HG02759 (cell line): ENCODE results near the gene MTHFD1L.

Experiments used
- ATAC-seq: cut with Tn5 transposase; IDR thresholded peaks from one replicate; pipeline ENCODE4 v1.9.1; 2021; ENCODE audit warnings: mild to moderate bottlenecking, moderate library complexity; ENCODE audit not compliant: unreplicated experiment

Gene MTHFD1L

GRCh38 chr6:150931405-150931804, 65.9 kb downstream of the MTHFD1L start:
- no peak for ATAC-seq

- ATAC-seq, result no peak
Observed at GRCh38 chr6:150932996-150933395, 67.5 kb downstream of the MTHFD1L start.

DNA sequence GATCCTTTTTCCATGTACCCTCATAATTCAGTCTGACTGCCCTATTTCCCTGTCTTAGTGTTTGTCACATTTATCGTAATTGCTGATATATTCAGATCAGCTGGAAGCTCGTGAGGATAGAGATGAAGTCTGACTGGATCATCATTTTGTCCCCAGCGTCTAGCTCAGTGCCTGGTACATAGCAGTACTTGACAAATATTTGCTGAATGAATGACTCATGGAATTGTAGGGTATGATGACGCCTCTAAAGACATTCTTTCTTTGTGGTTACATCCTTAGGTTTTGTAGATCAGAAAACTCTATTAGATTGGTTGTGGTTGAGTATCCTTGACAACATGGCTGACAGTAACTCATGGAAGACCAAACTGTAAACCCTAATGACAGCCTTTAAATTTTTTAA, 68.9 kb downstream of the MTHFD1L start:
- no peak for ATAC-seq

- no peak for ATAC-seq
Observed at GRCh38 chr6:150936021-150936555, 70.6 kb downstream of the MTHFD1L start.

- no peak for ATAC-seq
Observed at GRCh38 chr6:150937132-150937906, 71.8 kb downstream of the MTHFD1L start.

GRCh38 chr6:150939399-150939798, 73.9 kb downstream of the MTHFD1L start:
- no peak for ATAC-seq

DNA sequence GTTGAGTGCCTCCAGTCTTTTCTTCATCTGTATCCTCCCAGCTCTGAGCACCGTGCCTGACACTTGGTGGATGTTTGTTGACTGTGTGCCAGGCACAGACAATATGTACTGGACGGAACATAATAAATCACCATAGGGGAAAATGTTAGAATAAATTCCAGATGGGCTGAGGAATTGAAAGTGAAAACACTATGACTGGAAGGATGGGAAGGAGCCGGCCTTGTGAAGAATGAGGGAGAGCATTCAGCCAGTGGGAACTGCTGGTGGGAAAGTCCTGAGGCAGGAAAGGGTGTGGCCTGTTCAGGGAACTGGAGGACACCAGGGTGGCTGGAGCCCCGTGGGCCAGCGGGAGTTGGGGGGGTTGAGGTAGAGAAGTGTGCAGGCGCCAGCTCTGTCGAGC, 75.4 kb downstream of the MTHFD1L start:
- ATAC-seq, result no peak

- no peak for ATAC-seq
Observed at GRCh38 chr6:150949526-150949925, 84.0 kb downstream of the MTHFD1L start.

- ATAC-seq, result no peak
Observed at GRCh38 chr6:150953851-150954250, 88.3 kb downstream of the MTHFD1L start.

DNA sequence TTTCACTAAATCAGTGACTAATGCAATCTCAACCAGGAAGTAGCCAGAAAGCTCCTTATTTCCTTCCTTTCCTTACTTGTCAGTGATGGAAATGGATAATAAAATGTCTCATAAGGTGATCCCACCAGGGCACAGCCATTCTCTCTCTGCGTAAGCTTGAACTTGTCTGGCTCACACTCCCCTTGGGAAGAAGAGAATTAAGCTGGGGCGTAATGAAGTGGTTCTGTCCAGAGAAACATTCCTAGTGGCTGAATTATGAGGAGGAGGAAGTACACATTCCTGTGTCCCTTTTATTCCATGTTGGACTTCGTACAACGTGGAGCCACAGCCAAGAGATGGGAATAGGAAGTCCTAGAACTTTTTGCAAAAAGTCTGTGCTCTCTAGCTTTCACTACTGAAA, 93.7 kb downstream of the MTHFD1L start:
- no peak for ATAC-seq

- ATAC-seq, result no peak
Observed at GRCh38 chr6:150962436-150962835, 96.9 kb downstream of the MTHFD1L start.

- ATAC-seq, result no peak
Observed at GRCh38 chr6:150964765-150965164, 99.3 kb downstream of the MTHFD1L start.

GRCh38 chr6:150966786-150967185, 101.3 kb downstream of the MTHFD1L start:
- ATAC-seq, result no peak

DNA sequence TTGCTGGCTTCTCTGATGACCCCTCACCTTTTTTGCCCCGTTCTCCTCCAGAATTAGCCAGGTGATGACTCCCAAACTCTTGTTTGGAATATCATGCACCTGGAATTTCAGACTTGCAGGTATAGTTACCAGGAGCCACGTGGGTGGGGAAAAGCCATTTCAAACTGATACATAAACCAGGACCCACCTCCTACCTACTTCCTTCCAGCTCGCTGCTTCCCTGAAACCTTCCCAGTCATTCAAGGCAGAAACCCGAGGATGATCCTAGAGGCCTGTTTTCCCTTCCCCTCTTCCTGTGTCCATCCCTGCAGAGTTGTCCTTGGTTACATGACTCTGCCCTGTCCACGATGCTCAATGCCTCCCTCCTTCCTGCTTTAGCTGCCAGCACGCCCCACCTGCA, 101.9 kb downstream of the MTHFD1L start:
- no peak for ATAC-seq

DNA sequence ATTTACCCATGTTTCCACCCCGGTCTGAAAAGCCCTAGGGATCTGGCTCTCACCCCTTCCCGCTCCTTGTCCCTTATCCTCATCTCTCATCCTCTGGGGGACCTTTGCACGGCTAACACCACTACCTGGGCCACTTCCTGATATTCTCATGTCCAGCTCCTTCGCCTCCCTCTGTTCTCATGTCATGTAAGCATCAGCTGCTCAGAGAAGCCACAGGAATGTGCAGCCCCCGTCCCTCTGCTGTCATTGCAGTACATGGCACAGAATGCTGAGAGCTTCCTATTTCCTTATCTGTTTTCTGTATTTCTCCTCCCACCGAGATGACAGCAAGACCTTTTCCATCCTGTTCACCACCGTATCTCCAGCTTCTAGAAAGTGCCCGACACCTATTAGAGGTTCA, 102.4 kb downstream of the MTHFD1L start:
- ATAC-seq, result no peak

- ATAC-seq, result no peak
Observed at GRCh38 chr6:150969901-150970300, 104.4 kb downstream of the MTHFD1L start.

DNA sequence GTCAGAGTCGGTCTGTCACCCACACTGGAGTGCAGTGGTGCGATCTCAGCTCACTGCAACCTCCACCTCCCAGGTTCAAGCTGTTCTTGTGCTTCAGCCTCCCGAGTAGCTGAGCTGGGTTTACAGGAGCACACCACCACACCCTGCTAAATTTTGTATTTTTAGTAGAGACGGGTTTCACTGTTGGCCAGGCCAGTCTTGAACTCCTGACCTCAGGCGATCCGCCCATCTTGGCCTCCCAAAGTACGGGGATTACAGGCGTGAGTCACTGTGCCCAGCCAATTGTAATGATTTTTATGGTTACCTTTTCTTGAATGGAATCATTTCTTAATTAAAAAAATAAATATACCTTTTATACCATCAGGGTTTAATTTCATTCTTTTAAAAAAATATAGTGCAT, 105.7 kb downstream of the MTHFD1L start:
- ATAC-seq, result no peak

GRCh38 chr6:150975136-150975535, 109.6 kb downstream of the MTHFD1L start:
- ATAC-seq, result no peak

DNA sequence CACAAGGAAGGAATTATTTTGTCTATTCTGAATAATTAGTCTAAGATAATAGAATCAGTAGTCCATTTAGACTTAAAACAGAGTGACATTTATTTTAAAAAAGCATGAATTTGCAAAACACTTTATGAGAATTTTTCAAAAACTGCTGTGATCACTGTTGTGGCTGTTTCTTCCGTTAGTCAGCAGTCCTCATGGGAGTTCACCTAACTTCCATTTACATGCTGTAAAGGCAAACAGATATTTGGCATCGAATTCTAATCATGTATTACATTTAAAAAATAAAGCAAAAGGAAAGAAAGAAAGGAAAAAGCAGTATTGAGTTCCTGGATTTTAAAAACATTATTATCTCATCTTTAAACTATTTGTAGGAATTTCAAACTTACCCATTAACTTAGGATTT, 111.8 kb downstream of the MTHFD1L start:
- ATAC-seq, result no peak

- ATAC-seq, result no peak
Observed at GRCh38 chr6:150978624-150979023, 113.1 kb downstream of the MTHFD1L start.

DNA sequence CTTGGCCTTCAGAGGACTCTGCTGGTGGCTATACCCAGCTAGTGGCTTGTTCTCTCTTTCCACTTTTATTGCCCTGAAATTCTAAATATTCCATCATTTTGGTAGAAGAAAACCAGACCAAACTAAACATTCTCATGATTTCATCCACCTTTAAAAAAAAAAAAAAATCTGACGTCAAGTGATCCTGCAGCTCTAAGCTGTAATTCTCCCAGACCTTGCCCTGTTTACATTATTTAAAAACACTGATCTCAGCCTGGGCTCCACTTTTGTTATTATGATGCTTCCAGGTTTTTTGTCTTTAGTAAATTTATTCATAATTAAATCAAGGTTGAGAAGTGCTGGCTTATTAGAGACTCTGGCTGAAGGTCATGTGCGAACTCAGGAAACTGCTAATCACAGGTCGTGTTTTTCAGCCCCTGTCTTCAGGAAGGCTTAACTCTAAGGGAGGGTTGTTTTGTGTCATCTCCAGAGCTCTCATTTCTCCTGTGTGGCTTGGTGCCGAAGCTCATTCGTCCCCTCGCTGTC, 114.4 kb downstream of the MTHFD1L start:
- no peak for ATAC-seq

- ATAC-seq, result peak; percentile 76
Observed at GRCh38 chr6:150981095-150981494, 115.6 kb downstream of the MTHFD1L start.

- no peak for ATAC-seq
Observed at GRCh38 chr6:150981669-150982068, 116.2 kb downstream of the MTHFD1L start.
